ENCODE results near the gene EXOSC5. TPM values are rescaled to one million over a fixed set of nuclear protein-coding genes. Genes with fewer than 3 reads are reported as not detected.

The EXOSC5 gene
- total RNA-seq, 1 experiment from 2014 or later: 45.8 TPM

- intact Hi-C loops (cut with micrococcal nuclease): no loop called here
- no peak for DNase-seq (ENCODE audit: unreplicated experiment)
- H3K36me3 Mint-ChIP-seq (ENCODE audit: insufficient read depth, unreplicated experiment): peaks cover 63% of the 10 kb centered on the region
- no peaks in the 10 kb centered on the region for H3K27me3 Mint-ChIP-seq (ENCODE audit: insufficient read depth, unreplicated experiment)
- H3K27ac Mint-ChIP-seq (ENCODE audit: low read depth, unreplicated experiment): no peak overlapping the region
- H3K4me1 Mint-ChIP-seq (ENCODE audit: insufficient read depth, unreplicated experiment): peaks cover 8% of the 10 kb centered on the region
- CTCF ChIA-PET: interaction anchor here (0.5 kb wide), 1 partner anchor 219 kb away, joined by 3 read pairs; no protein-coding TSS in a partner anchor
- H3K4me3 Mint-ChIP-seq (ENCODE audit: unreplicated experiment): no peak overlapping the region
- POLR2A ChIA-PET: no interaction called here
- TF ChIP-seq CTCF (IDR thresholded peaks at IDR 0.05; ENCODE audit: unreplicated experiment): no peak
- no TSS peak for BruUV-seq (replicated peaks)
- no peaks in the 10 kb centered on the region for H3K9me3 Mint-ChIP-seq (ENCODE audit: unreplicated experiment)
Observed at GRCh38 chr19:41422955-41423354, 25.8 kb upstream of the EXOSC5 start.

GRCh38 chr19:41422456-41422855, 25.3 kb upstream of the EXOSC5 start:
- DNase-seq (ENCODE audit: unreplicated experiment): no peak
- POLR2A ChIA-PET: no interaction called here
- intact Hi-C loops (cut with micrococcal nuclease): no loop called here
- no peak for TF ChIP-seq CTCF (IDR thresholded peaks at IDR 0.05; ENCODE audit: unreplicated experiment)
- CTCF ChIA-PET: interaction anchor here (0.5 kb wide), 1 partner anchor 220 kb away, joined by 3 read pairs; no protein-coding TSS in a partner anchor
- peaks cover 68% of the 10 kb centered on the region for H3K36me3 Mint-ChIP-seq (ENCODE audit: insufficient read depth, unreplicated experiment)
- H3K4me1 Mint-ChIP-seq (ENCODE audit: insufficient read depth, unreplicated experiment): peaks cover 8% of the 10 kb centered on the region
- H3K27me3 Mint-ChIP-seq (ENCODE audit: insufficient read depth, unreplicated experiment): no peaks in the 10 kb centered on the region
- BruUV-seq (replicated peaks): no TSS peak
- H3K4me3 Mint-ChIP-seq (ENCODE audit: unreplicated experiment): no peak overlapping the region
- no peaks in the 10 kb centered on the region for H3K9me3 Mint-ChIP-seq (ENCODE audit: unreplicated experiment)
- no peak overlapping the region for H3K27ac Mint-ChIP-seq (ENCODE audit: low read depth, unreplicated experiment)

GRCh38 chr19:41421973-41422372, 24.8 kb upstream of the EXOSC5 start:
- Mint-ChIP-seq H3K36me3 (ENCODE audit: insufficient read depth, unreplicated experiment) (peaks cover 68% of the 10 kb centered on the region), H3K9me3 (ENCODE audit: unreplicated experiment) (no peaks in the 10 kb centered on the region), H3K4me1 (ENCODE audit: insufficient read depth, unreplicated experiment) (peaks cover 4% of the 10 kb centered on the region), H3K27ac (ENCODE audit: low read depth, unreplicated experiment) (no peak overlapping the region), H3K27me3 (ENCODE audit: insufficient read depth, unreplicated experiment) (no peaks in the 10 kb centered on the region), H3K4me3 (ENCODE audit: unreplicated experiment) (no peak overlapping the region)
- intact Hi-C loops (cut with micrococcal nuclease): no loop called here
- BruUV-seq (replicated peaks): no TSS peak
- ChIA-PET CTCF (no interaction called here), POLR2A (no interaction called here)
- TF ChIP-seq CTCF (IDR thresholded peaks at IDR 0.05; ENCODE audit: unreplicated experiment): no peak
- no peak for DNase-seq (ENCODE audit: unreplicated experiment)

GRCh38 chr19:41421314-41421713, 24.2 kb upstream of the EXOSC5 start:
- intact Hi-C loops (cut with micrococcal nuclease): no loop called here
- Mint-ChIP-seq H3K27me3 (ENCODE audit: insufficient read depth, unreplicated experiment) (no peaks in the 10 kb centered on the region), H3K36me3 (ENCODE audit: insufficient read depth, unreplicated experiment) (peaks cover 69% of the 10 kb centered on the region), H3K4me1 (ENCODE audit: insufficient read depth, unreplicated experiment) (no peaks in the 10 kb centered on the region), H3K9me3 (ENCODE audit: unreplicated experiment) (no peaks in the 10 kb centered on the region), H3K4me3 (ENCODE audit: unreplicated experiment) (no peak overlapping the region), H3K27ac (ENCODE audit: low read depth, unreplicated experiment) (no peak overlapping the region)
- TF ChIP-seq CTCF (IDR thresholded peaks at IDR 0.05; ENCODE audit: unreplicated experiment): no peak
- ChIA-PET CTCF (interaction anchor here (1.6 kb wide), 1 partner anchor 10 kb away, joined by 5 read pairs; no protein-coding TSS in a partner anchor), POLR2A (interaction anchor here (0.8 kb wide), 1 partner anchor 57 kb away, joined by 4 read pairs; the partner anchor contains the start of gene B9D2)
- no peak for DNase-seq (ENCODE audit: unreplicated experiment)
- no TSS peak for BruUV-seq (replicated peaks)
